ENCODE data around the gene CRTC1. TPM values are rescaled to one million over a fixed set of nuclear protein-coding genes. Genes with fewer than 3 reads are reported as not detected.

Gene CRTC1
- polyA plus RNA-seq, 4 donors = 5.8 to 20.7 (median 6.7) TPM

DNA sequence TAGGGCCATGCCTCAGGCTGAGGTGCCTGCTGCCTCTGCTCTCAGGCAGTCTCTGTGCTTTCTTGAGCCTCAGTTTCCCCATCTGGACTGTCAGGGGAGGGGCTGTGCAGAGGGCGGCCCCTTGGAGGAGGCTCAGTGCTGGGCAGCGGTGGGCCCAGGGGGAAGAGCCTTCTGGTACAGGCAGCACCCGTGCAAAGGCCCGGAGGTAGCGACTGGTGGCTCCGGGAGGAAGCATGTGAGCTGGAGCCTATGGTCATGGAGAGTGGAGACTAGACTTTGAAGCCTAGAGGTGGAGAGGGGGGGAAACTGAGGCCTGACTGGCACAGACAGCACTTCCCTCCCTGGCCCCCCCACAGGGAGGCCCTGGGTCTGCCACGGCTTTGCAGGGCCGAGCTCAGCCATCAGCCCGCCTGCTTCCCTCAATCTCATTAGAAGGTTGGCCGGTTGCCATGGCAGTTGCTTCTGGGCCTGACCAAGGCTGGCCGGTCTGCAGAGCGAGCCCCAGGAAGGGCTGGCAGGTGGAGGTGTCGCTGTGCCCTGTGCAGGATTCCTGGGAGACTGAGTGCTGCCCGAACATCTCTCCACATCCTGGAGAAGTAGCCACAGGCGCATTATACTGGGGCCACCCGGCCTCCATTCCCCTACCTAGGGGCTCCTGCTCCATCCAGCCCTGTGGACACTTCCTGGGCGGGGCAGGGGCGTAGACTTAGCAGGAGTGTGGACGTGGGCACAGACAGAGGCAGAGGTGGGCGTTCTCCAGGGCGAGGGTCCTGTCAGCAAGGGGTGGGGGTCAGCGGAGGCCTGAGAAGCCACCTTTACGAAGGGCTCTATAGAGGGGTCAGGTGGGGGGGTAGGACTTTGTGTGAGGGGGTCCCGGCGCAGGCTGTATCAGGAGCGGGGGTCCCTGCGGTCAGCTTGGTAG, 53.2 kb downstream of the CRTC1 start:
- WGBS, 3 donors = 65 to 79% (median 73%) methylated on average over 26 to 27 of the region's 27 CpGs
- Histone ChIP-seq H3K27ac (ENCODE audit: low read depth in 1 of 3, low read length in 2 of 3) (peak overlapping the region in 1 of 3 donors; percentile 94), H3K4me1 (ENCODE audit: control insufficient read depth in 3 of 3, insufficient read depth in 2 of 3, low read depth in 1 of 3, low read length in 2 of 3) (peaks cover 8 to 83% (median 11%) of the 10 kb centered on the region in 3 donors), H3K27me3 (ENCODE audit: control insufficient read depth in 3 of 3, insufficient read depth in 3 of 3, low read length in 3 of 3) (no peaks in the 10 kb centered on the region), H3K4me3 (ENCODE audit: low read depth in 1 of 3, low read length in 3 of 3) (no peak overlapping the region), H3K36me3 (ENCODE audit: control insufficient read depth in 3 of 3, insufficient read depth in 2 of 3, low read depth in 1 of 3, low read length in 3 of 3) (peaks cover 0 to 37% (median 0%) of the 10 kb centered on the region in 3 donors), H3K9me3 (ENCODE audit: control insufficient read depth in 2 of 2, insufficient read depth in 1 of 2, low read depth in 1 of 2, low read length in 1 of 2) (no peaks in the 10 kb centered on the region)
- DNase-seq (peak in 1 of 2 donors; percentile 23), FAIRE-seq (no peak)

- FAIRE-seq = no peak
- H3K4me3 ChIP-seq (ENCODE audit: low read depth in 1 of 3, low read length in 3 of 3) = no peak overlapping the region
- peaks cover 9 to 83% (median 18%) of the 10 kb centered on the region in 3 donors for H3K4me1 ChIP-seq (ENCODE audit: control insufficient read depth in 3 of 3, insufficient read depth in 2 of 3, low read depth in 1 of 3, low read length in 2 of 3)
- H3K9me3 ChIP-seq (ENCODE audit: control insufficient read depth in 2 of 2, insufficient read depth in 1 of 2, low read depth in 1 of 2, low read length in 1 of 2) = no peaks in the 10 kb centered on the region
- H3K27me3 ChIP-seq (ENCODE audit: control insufficient read depth in 3 of 3, insufficient read depth in 3 of 3, low read length in 3 of 3) = no peaks in the 10 kb centered on the region
- peak in 1 of 2 donors; percentile 27 for DNase-seq
- WGBS, 3 donors = 57 to 68% (median 59%) methylated on average over 10 of the region's 10 CpGs
- peaks cover 0 to 42% (median 0%) of the 10 kb centered on the region in 3 donors for H3K36me3 ChIP-seq (ENCODE audit: control insufficient read depth in 3 of 3, insufficient read depth in 2 of 3, low read depth in 1 of 3, low read length in 3 of 3)
- H3K27ac ChIP-seq (ENCODE audit: low read depth in 1 of 3, low read length in 2 of 3) = peak overlapping the region in 1 of 3 donors; percentile 94
Measured at GRCh38 chr19:18737337-18737953, 54.0 kb downstream of the CRTC1 start.

- Histone ChIP-seq H3K4me3 (ENCODE audit: low read depth in 1 of 3, low read length in 3 of 3) (no peak overlapping the region), H3K4me1 (ENCODE audit: control insufficient read depth in 3 of 3, insufficient read depth in 2 of 3, low read depth in 1 of 3, low read length in 2 of 3) (peaks cover 13 to 84% (median 19%) of the 10 kb centered on the region in 3 donors), H3K36me3 (ENCODE audit: control insufficient read depth in 3 of 3, insufficient read depth in 2 of 3, low read depth in 1 of 3, low read length in 3 of 3) (peaks cover 0 to 41% (median 0%) of the 10 kb centered on the region in 3 donors), H3K27ac (ENCODE audit: low read depth in 1 of 3, low read length in 2 of 3) (peak overlapping the region in 1 of 3 donors; percentile 94), H3K9me3 (ENCODE audit: control insufficient read depth in 2 of 2, insufficient read depth in 1 of 2, low read depth in 1 of 2, low read length in 1 of 2) (no peaks in the 10 kb centered on the region), H3K27me3 (ENCODE audit: control insufficient read depth in 3 of 3, insufficient read depth in 3 of 3, low read length in 3 of 3) (no peaks in the 10 kb centered on the region)
- FAIRE-seq = no peak
- DNase-seq = peak; percentile 72 to 84
- 43 to 53% (median 44%) methylated on average over 1 of the region's 1 CpG for WGBS, 3 donors
Measured at GRCh38 chr19:18737954-18738351, 54.5 kb downstream of the CRTC1 start.

GRCh38 chr19:18738961-18739690, 55.6 kb downstream of the CRTC1 start:
- H3K9me3 ChIP-seq (ENCODE audit: control insufficient read depth in 2 of 2, insufficient read depth in 1 of 2, low read depth in 1 of 2, low read length in 1 of 2) = no peaks in the 10 kb centered on the region
- 92 to 93% (median 93%) methylated on average over 18 to 20 of the region's 20 CpGs for WGBS, 3 donors
- no peak overlapping the region for H3K4me3 ChIP-seq (ENCODE audit: low read depth in 1 of 3, low read length in 3 of 3)
- H3K27me3 ChIP-seq (ENCODE audit: control insufficient read depth in 3 of 3, insufficient read depth in 3 of 3, low read length in 3 of 3) = no peaks in the 10 kb centered on the region
- FAIRE-seq = no peak
- no peak for DNase-seq
- peaks cover 0 to 42% (median 0%) of the 10 kb centered on the region in 3 donors for H3K36me3 ChIP-seq (ENCODE audit: control insufficient read depth in 3 of 3, insufficient read depth in 2 of 3, low read depth in 1 of 3, low read length in 3 of 3)
- peak overlapping the region in 1 of 3 donors; percentile 94 for H3K27ac ChIP-seq (ENCODE audit: low read depth in 1 of 3, low read length in 2 of 3)
- peaks cover 14 to 85% (median 19%) of the 10 kb centered on the region in 3 donors for H3K4me1 ChIP-seq (ENCODE audit: control insufficient read depth in 3 of 3, insufficient read depth in 2 of 3, low read depth in 1 of 3, low read length in 2 of 3)

GRCh38 chr19:18741124-18742121, 57.9 kb downstream of the CRTC1 start:
- FAIRE-seq = no peak
- H3K36me3 ChIP-seq (ENCODE audit: control insufficient read depth in 3 of 3, insufficient read depth in 2 of 3, low read depth in 1 of 3, low read length in 3 of 3) = peaks cover 0 to 51% (median 0%) of the 10 kb centered on the region in 3 donors
- 15 to 50% (median 27%) methylated on average over 25 to 27 of the region's 27 CpGs for WGBS, 3 donors
- peak overlapping the region; percentile 13 to 94 (median 77) for H3K27ac ChIP-seq (ENCODE audit: low read depth in 1 of 3, low read length in 2 of 3)
- H3K27me3 ChIP-seq (ENCODE audit: control insufficient read depth in 3 of 3, insufficient read depth in 3 of 3, low read length in 3 of 3) = no peaks in the 10 kb centered on the region
- no peak overlapping the region for H3K4me3 ChIP-seq (ENCODE audit: low read depth in 1 of 3, low read length in 3 of 3)
- peak; percentile 72 to 75 for DNase-seq
- H3K4me1 ChIP-seq (ENCODE audit: control insufficient read depth in 3 of 3, insufficient read depth in 2 of 3, low read depth in 1 of 3, low read length in 2 of 3) = peaks cover 14 to 85% (median 19%) of the 10 kb centered on the region in 3 donors
- H3K9me3 ChIP-seq (ENCODE audit: control insufficient read depth in 2 of 2, insufficient read depth in 1 of 2, low read depth in 1 of 2, low read length in 1 of 2) = no peaks in the 10 kb centered on the region

GRCh38 chr19:18742324-18742723, 58.8 kb downstream of the CRTC1 start:
- FAIRE-seq (no peak), DNase-seq (no peak)
- H3K4me1 ChIP-seq (ENCODE audit: control insufficient read depth in 3 of 3, insufficient read depth in 2 of 3, low read depth in 1 of 3, low read length in 2 of 3) = peaks cover 14 to 80% (median 19%) of the 10 kb centered on the region in 3 donors
- no peaks in the 10 kb centered on the region for H3K9me3 ChIP-seq (ENCODE audit: control insufficient read depth in 2 of 2, insufficient read depth in 1 of 2, low read depth in 1 of 2, low read length in 1 of 2)
- WGBS, 3 donors = 80 to 85% (median 80%) methylated on average over 10 to 14 of the region's 14 CpGs
- H3K27ac ChIP-seq (ENCODE audit: low read depth in 1 of 3, low read length in 2 of 3) = peak overlapping the region; percentile 25 to 94 (median 77)
- H3K36me3 ChIP-seq (ENCODE audit: control insufficient read depth in 3 of 3, insufficient read depth in 2 of 3, low read depth in 1 of 3, low read length in 3 of 3) = peaks cover 0 to 58% (median 0%) of the 10 kb centered on the region in 3 donors
- H3K4me3 ChIP-seq (ENCODE audit: low read depth in 1 of 3, low read length in 3 of 3) = no peak overlapping the region
- no peaks in the 10 kb centered on the region for H3K27me3 ChIP-seq (ENCODE audit: control insufficient read depth in 3 of 3, insufficient read depth in 3 of 3, low read length in 3 of 3)

All from small intestine (tissue), 7 donors.